ENCODE data around the gene SEMA4B.
"Not testable (repeated sequence)": the region's sequence is repeated elsewhere in the genome, so short reads cannot be mapped to it uniquely, and the experiment has no call there.

The SEMA4B gene, protein sequence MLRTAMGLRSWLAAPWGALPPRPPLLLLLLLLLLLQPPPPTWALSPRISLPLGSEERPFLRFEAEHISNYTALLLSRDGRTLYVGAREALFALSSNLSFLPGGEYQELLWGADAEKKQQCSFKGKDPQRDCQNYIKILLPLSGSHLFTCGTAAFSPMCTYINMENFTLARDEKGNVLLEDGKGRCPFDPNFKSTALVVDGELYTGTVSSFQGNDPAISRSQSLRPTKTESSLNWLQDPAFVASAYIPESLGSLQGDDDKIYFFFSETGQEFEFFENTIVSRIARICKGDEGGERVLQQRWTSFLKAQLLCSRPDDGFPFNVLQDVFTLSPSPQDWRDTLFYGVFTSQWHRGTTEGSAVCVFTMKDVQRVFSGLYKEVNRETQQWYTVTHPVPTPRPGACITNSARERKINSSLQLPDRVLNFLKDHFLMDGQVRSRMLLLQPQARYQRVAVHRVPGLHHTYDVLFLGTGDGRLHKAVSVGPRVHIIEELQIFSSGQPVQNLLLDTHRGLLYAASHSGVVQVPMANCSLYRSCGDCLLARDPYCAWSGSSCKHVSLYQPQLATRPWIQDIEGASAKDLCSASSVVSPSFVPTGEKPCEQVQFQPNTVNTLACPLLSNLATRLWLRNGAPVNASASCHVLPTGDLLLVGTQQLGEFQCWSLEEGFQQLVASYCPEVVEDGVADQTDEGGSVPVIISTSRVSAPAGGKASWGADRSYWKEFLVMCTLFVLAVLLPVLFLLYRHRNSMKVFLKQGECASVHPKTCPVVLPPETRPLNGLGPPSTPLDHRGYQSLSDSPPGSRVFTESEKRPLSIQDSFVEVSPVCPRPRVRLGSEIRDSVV

DNA sequence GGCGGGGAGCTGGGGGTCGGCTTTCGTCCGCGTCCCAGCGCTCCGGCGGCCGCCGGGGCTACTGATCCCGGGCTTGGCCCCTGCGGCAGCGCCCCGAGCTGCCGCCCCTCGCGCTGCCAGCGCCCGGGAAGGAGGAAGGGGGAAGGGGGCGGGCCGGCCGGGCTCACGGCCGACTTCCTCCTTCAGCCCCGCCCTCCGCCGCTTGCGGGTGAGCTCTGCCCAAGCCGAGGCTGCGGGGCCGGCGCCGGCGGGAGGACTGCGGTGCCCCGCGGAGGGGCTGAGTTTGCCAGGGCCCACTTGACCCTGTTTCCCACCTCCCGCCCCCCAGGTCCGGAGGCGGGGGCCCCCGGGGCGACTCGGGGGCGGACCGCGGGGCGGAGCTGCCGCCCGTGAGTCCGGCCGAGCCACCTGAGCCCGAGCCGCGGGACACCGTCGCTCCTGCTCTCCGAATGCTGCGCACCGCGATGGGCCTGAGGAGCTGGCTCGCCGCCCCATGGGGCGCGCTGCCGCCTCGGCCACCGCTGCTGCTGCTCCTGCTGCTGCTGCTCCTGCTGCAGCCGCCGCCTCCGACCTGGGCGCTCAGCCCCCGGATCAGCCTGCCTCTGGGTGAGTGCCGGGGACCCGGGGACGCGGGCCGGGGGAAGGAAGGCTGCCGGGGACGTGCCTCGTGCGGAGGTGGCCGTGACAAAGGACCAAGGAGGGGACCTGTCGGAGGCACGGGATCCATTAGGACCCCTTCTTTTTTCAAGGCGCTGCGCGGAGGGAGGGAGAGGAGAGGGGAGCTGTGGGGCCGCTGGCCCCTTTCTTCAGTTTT is at the start of gene SEMA4B:
TSS of gene SEMA4B (plus strand) at position 201 of the 814 bp plus-strand sequence. CDS start at position 450, 249 bp downstream.
- DNase-seq (ENCODE audit: low spot score) = peak; percentile 96

DNA sequence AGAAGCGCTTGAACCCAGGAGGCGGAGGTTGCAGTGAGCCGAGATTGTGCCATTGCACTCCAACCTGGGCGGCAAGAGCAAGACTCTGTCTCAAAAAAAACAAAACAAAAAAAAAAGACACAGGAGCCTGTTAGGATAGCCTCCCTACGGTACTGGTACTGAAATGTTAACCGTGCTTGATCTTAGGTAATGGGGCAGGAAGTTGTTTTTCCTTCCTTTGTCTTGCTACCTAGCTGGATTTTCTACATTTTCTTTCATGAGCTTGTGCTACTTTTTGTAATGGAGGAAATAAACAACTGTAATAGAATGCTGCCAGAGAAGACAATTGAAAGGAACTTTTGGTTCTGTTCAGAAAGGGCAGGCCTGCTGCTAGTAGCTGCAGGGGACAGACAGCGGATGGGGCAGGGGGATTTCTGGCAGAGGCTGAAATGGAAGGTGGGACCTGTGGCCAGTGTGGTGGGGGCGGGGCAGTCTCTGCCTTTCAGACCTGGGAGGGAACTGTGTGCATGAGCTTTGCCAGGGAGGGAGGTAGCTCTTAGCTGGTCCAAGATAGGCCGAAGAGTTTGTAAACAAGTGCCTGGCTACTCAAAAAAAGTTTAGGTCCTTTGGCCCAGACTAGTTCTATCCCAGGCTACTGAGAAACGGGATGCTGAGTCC is 49.0 kb upstream of the SEMA4B start:
- no peak for DNase-seq (ENCODE audit: low spot score)

DNA sequence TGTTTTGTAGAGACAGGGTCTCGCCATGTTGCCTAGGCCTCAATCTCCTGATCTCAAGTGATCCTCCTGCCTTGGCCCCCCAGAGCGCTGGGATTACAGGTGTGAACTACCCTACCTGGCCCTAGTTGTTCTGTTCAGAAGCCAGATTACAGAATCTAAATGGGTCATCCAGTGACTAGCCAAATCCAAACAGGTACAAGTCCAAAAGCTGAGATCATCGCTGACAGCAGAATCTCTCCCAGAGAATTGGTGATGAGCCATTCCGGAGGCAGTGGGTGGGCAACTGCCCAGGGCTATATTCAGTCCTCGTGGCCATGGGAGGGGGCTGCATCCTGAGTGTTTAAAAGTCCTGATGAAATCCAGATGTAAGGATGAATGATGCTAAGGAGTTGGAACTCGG is 47.5 kb upstream of the SEMA4B start:
- no peak for DNase-seq (ENCODE audit: low spot score)

DNA sequence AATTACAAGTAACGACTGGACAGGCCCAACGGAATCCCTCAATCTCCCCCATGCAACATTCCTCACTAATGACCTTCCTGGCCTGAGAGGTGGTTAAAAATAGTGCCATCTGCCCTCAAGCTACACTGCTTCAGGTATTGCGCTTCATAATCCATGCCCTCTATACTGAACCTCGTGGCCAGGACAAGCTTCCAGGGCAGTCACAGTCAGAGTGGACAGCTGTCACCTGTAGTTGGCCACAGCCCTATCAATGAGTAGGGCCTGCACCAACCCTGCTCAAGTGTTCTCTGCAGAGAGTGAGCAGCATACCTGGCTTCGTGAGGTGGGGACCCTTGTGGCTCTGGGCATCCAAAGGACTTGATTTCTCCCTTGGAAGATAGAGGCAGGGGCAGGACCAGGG is 46.9 kb upstream of the SEMA4B start:
- DNase-seq (ENCODE audit: low spot score) = no peak

DNA sequence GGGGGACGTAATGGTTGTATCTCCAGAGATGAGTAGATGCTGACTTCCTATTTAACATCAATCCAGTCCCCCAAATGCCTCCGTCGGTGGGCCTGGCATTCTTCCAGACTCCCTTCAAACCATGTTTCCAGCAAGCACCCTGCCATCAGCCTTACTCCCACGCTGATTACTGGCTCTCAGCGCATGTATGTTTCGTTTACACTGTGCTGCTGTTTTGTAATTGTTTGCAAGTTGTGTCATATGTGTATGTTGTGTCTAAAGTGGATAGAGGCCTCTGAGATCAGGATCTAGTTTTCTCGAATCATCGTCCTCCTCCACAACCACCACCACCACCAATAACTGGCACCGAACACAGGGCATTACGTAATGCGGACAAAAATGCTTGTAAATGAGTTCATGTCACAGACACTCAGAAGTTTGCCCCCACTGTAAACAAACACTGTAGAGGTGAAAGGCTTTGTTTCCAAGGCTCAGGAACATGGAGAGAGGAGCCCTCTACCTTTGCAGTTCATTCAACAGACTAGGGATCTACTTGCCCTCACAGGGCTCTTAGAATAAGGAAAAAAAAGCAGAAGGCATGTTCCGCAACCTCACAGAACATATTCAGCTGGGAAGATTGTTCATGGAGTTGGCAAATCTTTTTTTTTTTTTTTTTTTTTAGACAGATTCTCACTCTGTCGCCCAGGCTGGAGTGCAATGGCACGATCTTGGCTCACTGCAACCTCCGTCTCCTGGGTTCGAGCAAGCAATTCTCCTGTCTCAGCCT is 46.1 kb upstream of the SEMA4B start:
- DNase-seq (ENCODE audit: low spot score) = peak; percentile 74

DNA sequence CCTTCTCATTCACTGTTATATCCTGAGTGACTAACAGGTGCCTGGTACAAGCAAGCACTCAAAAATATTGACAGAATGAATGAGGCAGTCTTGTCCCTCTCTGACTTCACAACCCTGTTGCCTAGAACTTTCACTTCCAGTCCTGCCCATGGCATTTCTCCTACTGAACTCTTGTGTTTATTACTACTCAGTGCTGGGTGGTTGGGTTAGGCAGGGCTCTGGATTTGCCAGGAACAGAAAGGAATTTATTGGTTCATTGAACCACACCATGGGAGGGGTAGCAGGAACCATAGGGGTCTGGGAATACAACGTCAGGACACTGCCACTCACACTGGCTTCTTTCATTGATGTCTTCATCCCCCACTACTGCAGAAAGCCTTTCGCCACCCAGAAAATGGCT is 41.9 kb upstream of the SEMA4B start:
- no peak for DNase-seq (ENCODE audit: low spot score)

DNA sequence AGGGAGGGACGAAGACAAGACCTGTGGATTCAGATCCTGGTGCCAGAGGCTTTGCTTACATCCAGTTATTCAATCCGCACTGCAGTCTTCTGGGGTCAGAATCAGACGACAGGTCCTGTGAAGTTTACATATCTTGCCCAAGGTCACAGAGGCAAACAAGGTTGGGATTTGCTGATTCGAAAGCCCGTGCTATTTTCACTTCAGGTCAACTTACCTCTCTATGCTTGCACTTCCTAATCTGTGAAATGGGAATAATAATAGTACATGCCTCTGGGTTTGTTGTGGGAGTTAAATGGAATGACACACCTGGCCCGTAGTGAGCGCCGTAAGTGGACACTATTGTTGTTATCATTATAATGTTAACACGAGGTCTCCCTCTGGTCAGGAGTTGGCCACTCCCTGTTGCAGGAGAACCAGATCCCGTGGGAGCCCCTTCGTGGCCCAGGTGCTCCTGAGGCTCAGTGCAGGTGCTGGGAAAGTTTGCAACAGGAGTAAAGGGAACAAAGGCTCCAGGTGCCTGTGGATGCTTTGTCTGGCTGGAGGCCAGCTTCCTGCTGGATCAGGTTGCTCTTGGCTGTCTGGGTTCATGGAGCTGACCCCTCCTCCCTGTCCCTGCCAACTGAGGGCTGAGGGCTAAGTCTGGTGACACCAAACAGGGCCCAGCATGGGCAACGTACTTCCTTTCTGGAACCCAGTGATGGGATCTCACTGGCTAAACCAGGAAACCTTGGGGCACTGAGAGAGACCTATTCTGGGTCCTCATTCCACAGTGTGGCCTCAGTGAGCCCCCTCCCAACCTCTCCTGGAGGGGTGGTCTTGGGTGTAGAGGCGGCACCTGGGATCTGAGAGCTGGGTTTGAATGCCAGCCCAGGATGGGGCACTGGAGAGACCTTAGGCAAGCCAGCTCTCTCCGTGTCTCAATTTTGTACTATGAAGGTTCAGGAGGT is 40.1 kb upstream of the SEMA4B start:
- no peak for DNase-seq (ENCODE audit: low spot score)

DNA sequence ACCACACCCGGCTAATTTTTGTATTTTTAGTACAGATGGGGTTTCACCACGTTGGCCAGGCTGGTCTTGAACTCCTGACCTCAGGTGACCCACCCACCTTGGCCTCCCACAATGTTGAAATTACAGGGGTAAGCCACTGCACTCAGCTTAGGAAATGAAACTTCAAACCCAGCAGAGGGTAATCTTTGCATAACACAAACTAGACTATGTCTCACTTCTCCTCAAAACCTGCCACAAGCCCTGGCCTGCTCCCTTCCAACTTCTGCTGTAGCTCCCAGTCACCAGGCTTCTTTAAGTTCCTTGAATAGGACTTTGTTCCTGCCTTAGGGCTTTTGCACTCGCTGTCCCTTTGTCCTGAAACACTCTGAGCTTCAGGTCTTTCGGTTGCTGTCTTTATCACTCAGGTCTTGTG is 39.2 kb upstream of the SEMA4B start:
- DNase-seq (ENCODE audit: low spot score) = no peak

DNA sequence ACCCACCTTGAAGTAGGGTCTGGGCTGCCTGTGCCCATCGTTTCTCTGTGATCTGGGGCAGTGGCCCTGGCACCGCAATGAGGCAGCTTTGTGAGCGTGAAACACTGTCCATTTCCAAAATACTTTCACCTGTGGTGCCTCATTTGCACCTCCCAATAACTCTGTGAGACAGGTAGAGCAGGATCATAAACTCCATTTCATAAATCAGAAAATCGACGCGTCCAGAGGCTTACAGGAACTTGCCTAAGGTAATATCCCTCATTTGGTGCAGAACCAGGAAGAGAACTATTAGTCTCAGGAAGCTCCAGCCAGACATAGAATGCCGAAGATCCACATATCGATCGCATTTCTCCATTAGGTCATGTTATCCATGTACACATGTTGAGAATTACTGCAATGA is 38.2 kb upstream of the SEMA4B start:
- no peak for DNase-seq (ENCODE audit: low spot score)

DNA sequence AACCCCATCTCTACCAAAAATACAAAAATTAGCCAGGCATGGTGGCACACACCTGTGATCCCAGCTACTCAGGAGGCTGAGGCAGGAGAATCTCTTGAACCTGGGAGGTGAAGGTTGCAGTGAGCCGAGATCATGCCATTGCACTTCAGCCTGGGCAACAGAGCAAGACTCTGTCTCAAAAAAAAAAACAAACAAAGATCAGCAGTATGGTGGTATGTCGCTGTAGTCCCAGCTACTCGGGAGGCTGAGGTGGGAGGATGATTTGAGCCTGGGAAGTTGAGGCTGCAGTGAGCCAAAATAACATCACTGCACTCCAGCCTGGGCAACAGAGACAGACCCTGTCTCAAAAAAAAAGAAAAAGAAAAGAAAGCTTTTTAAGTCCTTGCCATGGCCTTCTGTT is 36.9 kb upstream of the SEMA4B start:
- DNase-seq (ENCODE audit: low spot score) = not testable (repeated sequence)

DNA sequence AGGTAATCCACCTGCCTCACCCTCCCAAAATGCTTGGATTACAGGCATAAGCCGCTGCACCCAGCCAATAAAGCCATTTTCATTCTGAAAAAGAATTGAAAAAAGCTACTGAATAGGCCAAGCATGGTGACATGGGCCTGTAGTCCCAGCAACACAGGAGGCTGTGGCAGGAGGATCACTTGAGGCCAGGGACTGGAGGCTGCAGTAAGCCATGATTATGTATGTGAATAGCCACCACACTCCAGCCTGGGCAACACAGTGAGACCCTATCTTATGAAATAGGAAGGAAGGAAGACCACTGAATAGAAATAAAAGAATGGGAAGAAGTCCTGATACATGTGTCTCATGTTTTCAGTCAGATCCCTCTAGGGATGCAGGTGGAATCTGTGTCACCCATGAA is 36.0 kb upstream of the SEMA4B start:
- DNase-seq (ENCODE audit: low spot score) = no peak

DNA sequence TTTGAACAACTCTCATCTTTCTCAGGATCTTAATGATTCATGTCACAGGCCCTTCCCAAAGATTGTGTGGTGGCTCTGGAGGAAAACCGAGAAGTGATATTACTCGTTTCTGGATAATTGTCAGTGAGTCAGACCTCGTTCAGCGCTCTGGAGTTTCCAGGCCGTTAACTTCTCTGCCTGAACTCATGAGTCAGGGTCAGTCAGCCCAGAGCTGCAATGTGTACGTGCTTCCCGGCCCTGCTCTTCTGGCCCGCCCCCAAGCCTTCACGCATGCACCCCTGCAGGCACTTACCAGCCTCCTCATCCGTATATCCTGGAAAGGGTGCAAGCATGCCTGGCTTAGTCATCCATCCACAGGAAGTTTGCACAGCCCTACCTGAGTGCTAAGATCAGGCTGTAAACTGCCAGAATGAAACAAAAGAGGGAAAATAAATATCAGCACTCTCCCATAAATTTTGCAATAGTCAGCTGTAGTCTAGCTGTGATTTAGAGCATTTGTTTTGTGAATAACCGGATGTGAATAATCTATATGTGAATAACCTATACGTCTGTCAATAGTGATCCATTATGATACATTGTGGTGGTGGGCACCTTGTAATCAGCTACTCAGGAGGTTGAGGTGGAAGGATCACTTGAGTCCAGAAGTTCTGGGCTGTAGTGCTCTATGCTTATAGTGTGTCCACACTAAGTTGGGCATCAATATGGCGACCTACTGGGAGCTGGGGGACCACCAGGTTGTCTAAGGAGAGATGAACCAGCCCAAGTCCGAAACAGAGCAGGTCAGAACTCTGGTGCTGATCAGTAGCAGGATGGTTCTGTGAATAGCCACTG is 35.3 kb upstream of the SEMA4B start:
- peak; percentile 66 for DNase-seq (ENCODE audit: low spot score)

DNA sequence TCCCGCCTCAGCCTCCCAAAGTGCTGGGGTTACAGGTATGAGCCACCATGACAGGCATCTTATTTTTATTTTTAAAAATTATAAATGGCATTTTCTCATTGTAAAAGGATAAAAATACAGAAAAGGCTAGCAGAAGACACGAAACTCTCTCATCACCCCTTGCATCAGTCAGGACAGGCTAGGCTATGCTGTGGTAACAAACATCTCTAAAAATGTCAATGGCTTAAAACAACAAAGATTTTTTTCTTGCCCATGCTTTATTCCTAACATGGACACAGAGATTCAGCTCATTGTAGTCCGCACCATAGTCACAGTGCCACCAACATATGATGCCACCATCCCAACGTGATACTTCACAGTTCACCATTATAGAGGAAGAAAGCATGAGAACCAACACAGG is 34.0 kb upstream of the SEMA4B start:
- DNase-seq (ENCODE audit: low spot score) = no peak

DNA sequence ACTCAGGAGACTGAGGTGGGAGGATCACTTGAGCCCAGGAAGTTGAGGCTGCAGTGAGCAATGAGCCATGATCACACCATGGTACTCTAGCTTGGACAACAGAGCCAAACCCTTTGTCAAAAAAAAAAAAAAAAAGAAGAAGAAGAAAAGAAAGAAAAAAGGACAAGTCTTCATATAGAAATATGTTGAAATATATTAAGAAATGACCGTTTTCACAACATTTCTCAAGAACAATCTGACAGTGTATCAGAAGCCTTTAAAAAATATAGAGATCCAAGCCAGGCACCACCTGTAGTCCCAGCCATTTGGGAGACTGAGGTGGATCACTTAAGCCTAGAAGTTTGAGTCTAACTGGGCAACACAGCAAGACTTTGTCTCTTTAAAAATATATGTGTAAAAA is 29.5 kb upstream of the SEMA4B start:
- DNase-seq (ENCODE audit: low spot score) = no peak

DNA sequence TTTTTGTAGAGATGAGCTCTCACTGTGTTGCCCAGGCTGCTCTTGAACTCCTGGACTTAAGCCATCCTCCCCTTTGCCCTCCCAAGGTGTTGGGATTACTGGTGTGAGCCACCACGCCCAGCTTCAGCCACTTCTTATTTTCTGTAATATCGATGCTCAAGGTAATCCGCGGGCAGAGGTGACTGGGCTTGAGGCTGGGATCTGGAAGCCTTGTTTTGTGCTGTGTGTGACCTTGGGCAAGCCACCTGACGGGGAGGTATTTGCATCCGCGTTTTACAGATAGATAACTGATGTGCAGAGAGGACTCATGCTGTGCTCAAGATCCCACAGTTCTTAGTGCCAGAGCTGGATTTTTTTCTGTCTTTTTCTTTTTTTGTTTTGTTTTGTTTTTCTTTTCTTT is 27.8 kb upstream of the SEMA4B start:
- no peak for DNase-seq (ENCODE audit: low spot score)

DNA sequence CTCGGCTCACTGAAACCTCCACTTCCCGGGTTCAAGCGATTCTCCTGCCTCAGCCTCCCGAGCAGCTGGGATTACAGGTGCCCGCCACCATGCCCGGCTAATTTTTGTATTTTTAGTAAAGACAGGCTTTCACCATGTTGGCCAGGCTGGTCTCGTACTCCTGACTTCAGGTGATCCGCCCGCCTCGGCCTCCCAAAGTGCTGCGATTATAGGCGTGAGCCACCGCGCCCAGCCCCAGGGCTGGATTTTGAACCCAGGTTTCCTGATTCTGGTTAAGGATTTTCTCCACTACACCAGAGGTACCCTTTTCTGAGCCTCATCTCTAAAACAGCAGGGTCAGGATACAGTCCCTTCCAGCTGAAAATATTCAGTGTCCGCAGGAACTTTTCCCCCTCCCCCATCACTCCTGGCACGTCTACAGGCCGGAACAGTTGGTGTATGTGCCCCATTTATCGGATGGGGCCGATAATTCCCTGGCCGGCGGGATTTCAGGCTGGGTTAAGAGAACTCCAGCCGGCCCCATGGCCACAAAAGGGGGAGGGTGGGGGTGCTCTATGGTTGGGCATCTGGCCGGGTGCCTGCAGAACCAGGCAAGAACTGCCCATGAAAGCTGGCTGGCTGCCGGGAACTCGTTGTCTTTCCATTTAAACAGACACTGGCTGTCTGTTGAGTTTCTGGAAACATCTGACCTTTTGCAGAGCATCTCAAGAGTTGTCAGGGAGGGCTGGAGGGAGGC is 26.8 kb upstream of the SEMA4B start:
- no peak for DNase-seq (ENCODE audit: low spot score)

DNA sequence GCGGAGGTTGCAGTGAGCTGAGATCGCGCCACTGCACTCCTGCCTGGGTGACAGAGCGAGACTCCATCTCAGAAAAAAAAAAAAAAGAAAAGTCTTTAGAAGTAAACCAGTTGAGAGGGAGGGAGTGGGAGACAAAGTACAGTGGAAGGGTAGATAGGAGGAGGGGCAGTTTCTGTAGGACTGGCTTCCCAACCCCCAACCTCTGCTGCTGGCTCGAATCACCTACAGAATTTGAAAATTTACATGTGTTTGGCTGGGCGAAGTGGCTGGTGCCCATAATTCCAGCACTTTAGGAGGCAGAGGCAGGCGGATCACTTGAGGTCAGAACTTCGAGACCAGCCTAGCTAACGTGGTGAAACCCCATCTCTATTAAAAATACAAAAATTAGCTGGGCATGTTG is 24.1 kb upstream of the SEMA4B start:
- no peak for DNase-seq (ENCODE audit: low spot score)

Measured in HuH-7.5 (cell line).